Measurements from ENCODE around the gene DENND1A. TPM values are rescaled to one million over a fixed set of nuclear protein-coding genes. Genes with fewer than 3 reads are reported as not detected.
A peak's percentile ranks its signal among the peaks of the same experiment; 100 is the strongest.

The DENND1A gene
- total and polyA plus RNA-seq, 12 donors: 7.3 to 36.7 (median 19.6) TPM

GRCh38 chr9:123509646-123510045 is 420.3 kb downstream of the DENND1A start:
- H3K27me3 ChIP-seq: no peaks in the 10 kb centered on the region
- H3K36me3 ChIP-seq (replicated peaks in 1 of 2): no peaks in the 10 kb centered on the region
- TF ChIP-seq CTCF (IDR thresholded peaks at IDR 0.05) (no peak), POLR2A (IDR thresholded peaks at IDR 0.05) (no peak)
- intact Hi-C loops (cut with DNase I): no loop called here
- H3K4me3 ChIP-seq: no peak overlapping the region
- H3K9me3 ChIP-seq (replicated peaks in 1 of 3): no peaks in the 10 kb centered on the region
- H3K27ac ChIP-seq: no peak overlapping the region
- DNase-seq: peak in 1 of 7 donors; percentile 13
- WGBS, 4 donors: 89 to 93% (median 91%) methylated on average over 2 of the region's 2 CpGs
- H3K4me1 ChIP-seq (replicated peaks in 1 of 2): no peaks in the 10 kb centered on the region

- no peaks in the 10 kb centered on the region for H3K27me3 ChIP-seq
- 70 to 81% (median 77%) methylated on average over 6 of the region's 6 CpGs for WGBS, 4 donors
- intact Hi-C loops (cut with DNase I): no loop called here
- H3K9me3 ChIP-seq (replicated peaks in 1 of 3): no peaks in the 10 kb centered on the region
- no peak overlapping the region for H3K27ac ChIP-seq
- TF ChIP-seq POLR2A (IDR thresholded peaks at IDR 0.05) (no peak), CTCF (IDR thresholded peaks at IDR 0.05) (no peak)
- H3K4me3 ChIP-seq: no peak overlapping the region
- no peaks in the 10 kb centered on the region for H3K36me3 ChIP-seq (replicated peaks in 1 of 2)
- peak in 1 of 7 donors; percentile 33 for DNase-seq
- no peaks in the 10 kb centered on the region for H3K4me1 ChIP-seq (replicated peaks in 1 of 2)
Observed at GRCh38 chr9:123508048-123508447, 421.9 kb downstream of the DENND1A start.

- H3K4me3 ChIP-seq: no peak overlapping the region
- WGBS, 4 donors: 75 to 90% (median 81%) methylated on average over 7 of the region's 7 CpGs
- intact Hi-C loops (cut with DNase I): no loop called here
- no peaks in the 10 kb centered on the region for H3K27me3 ChIP-seq
- no peak overlapping the region for H3K27ac ChIP-seq
- no peaks in the 10 kb centered on the region for H3K36me3 ChIP-seq (replicated peaks in 1 of 2)
- H3K4me1 ChIP-seq (replicated peaks in 1 of 2): no peaks in the 10 kb centered on the region
- H3K9me3 ChIP-seq (replicated peaks in 1 of 3): no peaks in the 10 kb centered on the region
- DNase-seq: no peak
- TF ChIP-seq CTCF (IDR thresholded peaks at IDR 0.05): no peak
Observed at GRCh38 chr9:123505496-123505895, 424.4 kb downstream of the DENND1A start.

- TF ChIP-seq POLR2A (IDR thresholded peaks at IDR 0.05) (no peak), CTCF (IDR thresholded peaks at IDR 0.05) (no peak)
- intact Hi-C loops (cut with DNase I): no loop called here
Observed at GRCh38 chr9:123500336-123500735, 429.6 kb downstream of the DENND1A start.

More at GRCh38 chr9:123500336-123500735, 429.6 kb downstream of the DENND1A start:
- H3K27me3 ChIP-seq: no peaks in the 10 kb centered on the region
- no peak overlapping the region for H3K27ac ChIP-seq
- 65 to 96% (median 83%) methylated on average over 3 of the region's 3 CpGs for WGBS, 4 donors
- no peaks in the 10 kb centered on the region for H3K36me3 ChIP-seq (replicated peaks in 1 of 2)
- H3K4me1 ChIP-seq (replicated peaks in 1 of 2): no peaks in the 10 kb centered on the region
- no peaks in the 10 kb centered on the region for H3K9me3 ChIP-seq (replicated peaks in 1 of 3)
- H3K4me3 ChIP-seq: no peak overlapping the region
- DNase-seq: no peak

Data from adrenal gland (tissue), 12 donors.